D721Med (cell line): Measurements from ENCODE around the gene PPP1R9A.

ENCODE experiments used
- DNase-seq: peaks from one replicate; pipeline ENCODE4 v3.0.0; 2011; ENCODE audit warnings: low spot score; ENCODE audit not compliant: insufficient read length
- FAIRE-seq: peaks from 2 replicates; lab custom pipeline; 2011; peaks lifted over from hg19 to GRCh38; lab: Jason Lieb, UNC
- CTCF ChIP-seq: IDR thresholded peaks from 2 replicates; pipeline ENCODE4 v1.5.1; 2012; ENCODE audit warnings: mild to moderate bottlenecking, control low read depth; ENCODE audit not compliant: insufficient read depth; ENCODE audit errors: missing control alignments

PPP1R9A gene

GRCh38 chr7:95290166-95290830 lies 382.9 kb downstream of the PPP1R9A start:
- FAIRE-seq (no peak), DNase-seq (no peak)
- TF ChIP-seq CTCF, result no peak

- no peak for DNase-seq
- no peak for FAIRE-seq
- no peak for TF ChIP-seq CTCF
These were observed 388.0 kb downstream of the PPP1R9A start for GRCh38 chr7:95295397-95295796.

GRCh38 chr7:95296456-95296855 lies 389.1 kb downstream of the PPP1R9A start:
- no peak for DNase-seq
- TF ChIP-seq CTCF, result no peak
- FAIRE-seq, result no peak

GRCh38 chr7:95297041-95297440 lies 389.6 kb downstream of the PPP1R9A start:
- no peak for FAIRE-seq
- no peak for TF ChIP-seq CTCF
- no peak for DNase-seq

GRCh38 chr7:95298091-95298490 lies 390.7 kb downstream of the PPP1R9A start:
- DNase-seq (no peak), FAIRE-seq (no peak)
- TF ChIP-seq CTCF, result no peak

GRCh38 chr7:95303013-95303905 lies 395.9 kb downstream of the PPP1R9A start:
- DNase-seq, result no peak
- no peak for FAIRE-seq
- TF ChIP-seq CTCF, result no peak

GRCh38 chr7:95304990-95305389 lies 397.6 kb downstream of the PPP1R9A start:
- TF ChIP-seq CTCF, result no peak
- FAIRE-seq (no peak), DNase-seq (no peak)
